ENCODE results near the gene JADE3.
A peak's percentile ranks its signal among the peaks of the same experiment; 100 is the strongest.
"Not testable (repeated sequence)": the region's sequence is repeated elsewhere in the genome, so short reads cannot be mapped to it uniquely, and the experiment has no call there.

JADE3 gene

GRCh38 chrX:46938589-46938988 lies 26.4 kb downstream of the JADE3 start:
- no peak for DNase-seq

DNA sequence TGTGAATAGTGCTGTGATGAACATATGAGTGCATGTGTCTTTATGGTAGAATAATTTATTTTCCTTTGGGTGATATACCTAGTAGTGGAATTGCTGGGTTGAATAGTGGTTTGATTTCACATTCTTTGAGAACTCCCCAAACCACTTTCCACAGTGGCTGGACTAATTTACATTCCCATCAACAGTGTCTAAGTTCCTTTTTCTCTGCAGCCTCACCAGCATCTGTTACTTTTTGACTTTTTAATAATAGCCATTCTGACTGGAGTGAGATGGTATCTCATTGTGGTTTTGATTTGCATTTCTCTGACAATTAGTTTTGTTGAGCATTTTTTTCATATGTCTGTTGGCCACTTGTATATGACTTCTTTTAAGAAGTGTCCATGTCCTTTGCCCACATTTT lies 29.1 kb downstream of the JADE3 start:
- peak; percentile 19 for DNase-seq

- no peak for DNase-seq
Measured at GRCh38 chrX:46953137-46953527, 40.9 kb downstream of the JADE3 start.

- DNase-seq: no peak
Measured at GRCh38 chrX:46953597-46953996, 41.4 kb downstream of the JADE3 start.

GRCh38 chrX:46954716-46955115 lies 42.5 kb downstream of the JADE3 start:
- no peak for DNase-seq

GRCh38 chrX:46956589-46956988 lies 44.4 kb downstream of the JADE3 start:
- not testable (repeated sequence) for DNase-seq

- DNase-seq: no peak
Measured at GRCh38 chrX:46957297-46957696, 45.1 kb downstream of the JADE3 start.

DNA sequence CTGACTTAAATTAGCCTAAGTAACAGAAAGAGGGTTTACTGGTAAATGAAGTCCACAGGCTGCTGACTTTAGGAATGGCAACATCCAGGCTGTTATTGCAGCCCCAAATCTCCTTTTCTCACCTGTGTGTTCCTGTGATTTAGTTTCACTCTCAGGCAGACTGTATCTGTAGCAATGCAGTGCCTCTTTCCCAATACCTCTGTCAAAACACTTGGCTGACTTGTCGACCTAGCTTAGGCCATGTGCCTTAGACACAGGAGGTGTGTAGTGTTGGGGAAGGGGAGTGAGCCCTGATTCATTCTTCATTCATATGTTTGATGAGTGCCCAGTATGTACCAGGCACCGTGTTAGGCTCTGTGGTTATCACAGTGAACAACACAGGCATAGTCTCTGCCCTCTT lies 46.9 kb downstream of the JADE3 start:
- DNase-seq: no peak

- no peak for DNase-seq
Measured at GRCh38 chrX:46959985-46960700, 47.9 kb downstream of the JADE3 start.

- DNase-seq: no peak
Measured at GRCh38 chrX:46961097-46961496, 48.9 kb downstream of the JADE3 start.

GRCh38 chrX:46961574-46962283 lies 49.5 kb downstream of the JADE3 start:
- DNase-seq: no peak

DNA sequence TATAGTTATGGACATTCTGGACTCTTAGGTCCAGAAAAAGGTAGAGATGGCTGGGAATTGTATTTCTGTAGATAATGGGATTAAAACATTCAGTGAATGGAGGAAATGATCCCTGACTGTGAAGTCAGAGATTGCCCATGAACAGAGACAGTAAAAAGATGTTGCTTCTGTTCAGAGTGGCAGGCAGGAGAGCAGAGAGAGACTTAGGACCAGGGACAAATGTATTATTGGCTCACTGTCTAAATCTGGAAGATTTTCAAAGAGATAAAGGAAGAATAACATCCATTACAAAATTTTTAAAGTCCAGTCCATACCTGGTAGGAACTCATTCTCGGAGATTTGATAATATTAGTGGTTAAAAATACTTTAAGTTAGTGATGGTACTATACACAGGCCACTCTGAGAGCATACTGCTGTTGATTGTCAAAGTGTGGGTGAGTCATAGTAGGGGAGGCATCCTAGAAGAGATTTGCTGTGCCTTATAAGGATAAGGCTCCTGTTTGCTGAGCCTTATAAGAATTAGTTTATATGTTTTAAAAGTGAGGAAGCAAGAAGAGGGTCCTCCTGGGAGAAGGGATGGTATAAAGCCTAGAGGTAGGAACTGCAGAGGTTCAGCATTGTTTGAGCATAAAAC lies 53.0 kb downstream of the JADE3 start:
- no peak for DNase-seq

DNA sequence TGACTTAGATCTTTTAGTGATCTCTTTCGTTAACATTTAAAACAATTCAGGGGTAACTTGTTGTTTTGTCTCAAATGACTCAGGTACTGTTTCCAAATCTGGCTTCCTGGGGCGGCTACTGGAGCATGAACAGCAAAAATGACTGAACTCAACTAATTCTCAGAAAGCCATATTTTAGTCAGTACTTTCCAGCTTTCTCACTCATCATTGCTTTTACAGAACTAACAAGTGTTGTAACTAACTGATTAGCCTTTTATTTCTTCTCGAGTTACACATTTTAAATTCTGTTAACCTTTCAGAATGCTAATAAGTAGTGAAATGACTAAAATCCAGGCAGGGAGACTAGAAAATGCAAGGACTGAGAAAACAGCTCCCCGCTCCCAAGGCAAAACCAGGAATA lies 55.3 kb downstream of the JADE3 start:
- DNase-seq: no peak

GRCh38 chrX:46977046-46977445 lies 64.8 kb downstream of the JADE3 start:
- not testable (repeated sequence) for DNase-seq

GRCh38 chrX:46978341-46979291 lies 66.4 kb downstream of the JADE3 start:
- peak; percentile 46 for DNase-seq

DNA sequence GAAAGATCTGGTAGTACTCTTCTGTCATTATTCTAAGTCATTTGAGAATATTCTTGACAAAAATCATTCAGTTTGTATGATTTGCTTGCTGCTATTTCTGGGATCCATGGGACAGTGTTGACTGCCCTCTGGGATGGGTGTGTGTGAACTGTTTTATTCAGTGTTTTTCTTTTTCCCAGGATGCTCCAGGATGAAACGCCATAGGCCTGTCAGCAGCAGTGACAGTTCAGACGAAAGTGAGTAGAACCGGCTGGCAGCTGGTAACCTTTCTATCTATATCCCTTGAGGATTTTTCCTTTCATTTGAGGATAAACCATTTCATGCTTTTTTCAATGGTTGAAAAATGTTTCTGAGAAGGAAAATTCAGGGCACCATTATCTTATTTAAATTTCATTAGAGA lies 72.5 kb downstream of the JADE3 start:
- no peak for DNase-seq

GRCh38 chrX:46989548-46989947 lies 77.3 kb downstream of the JADE3 start:
- DNase-seq: no peak

GRCh38 chrX:46991664-46992063 lies 79.4 kb downstream of the JADE3 start:
- DNase-seq: no peak

DNA sequence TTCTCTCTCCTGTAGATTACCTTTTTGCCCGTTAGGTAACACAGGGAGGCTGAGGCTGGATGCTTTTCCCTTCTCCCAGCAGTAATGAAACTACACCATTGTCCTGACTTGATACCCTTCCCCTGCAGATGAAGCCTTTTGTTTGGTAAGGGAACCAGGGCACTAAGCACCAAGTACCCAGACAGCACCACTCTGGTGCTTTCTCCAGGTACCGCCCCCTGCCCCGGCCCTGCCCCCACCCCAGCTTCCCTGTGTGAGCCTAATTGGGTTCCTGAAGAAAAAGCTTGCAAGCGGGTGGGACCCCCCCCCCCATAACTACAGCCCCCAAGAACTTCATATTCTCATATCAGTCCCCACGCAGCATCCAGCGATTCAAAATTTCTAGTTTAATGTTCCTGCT lies 79.8 kb downstream of the JADE3 start:
- DNase-seq: no peak

DNA sequence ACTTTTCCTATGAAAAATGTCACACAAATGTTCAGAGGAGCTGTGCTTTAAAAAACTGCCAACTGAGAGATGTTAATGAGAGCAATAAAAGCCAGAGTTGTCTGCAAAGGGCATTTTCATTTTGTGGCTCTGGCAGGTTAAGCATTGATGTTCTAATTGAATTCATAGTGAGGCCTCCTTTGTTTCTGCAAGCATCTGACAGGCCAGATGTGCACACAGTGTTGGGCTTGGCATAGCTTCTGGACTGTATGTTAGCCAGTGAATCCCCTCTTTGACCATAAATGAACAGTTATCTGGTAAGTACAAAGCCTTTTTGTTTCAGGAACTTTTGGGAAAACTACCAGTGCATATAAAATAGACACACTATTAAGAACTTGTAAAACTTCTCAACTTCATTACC lies 81.9 kb downstream of the JADE3 start:
- no peak for DNase-seq

GRCh38 chrX:47012131-47012530 lies 99.9 kb downstream of the JADE3 start:
- DNase-seq: no peak

DNA sequence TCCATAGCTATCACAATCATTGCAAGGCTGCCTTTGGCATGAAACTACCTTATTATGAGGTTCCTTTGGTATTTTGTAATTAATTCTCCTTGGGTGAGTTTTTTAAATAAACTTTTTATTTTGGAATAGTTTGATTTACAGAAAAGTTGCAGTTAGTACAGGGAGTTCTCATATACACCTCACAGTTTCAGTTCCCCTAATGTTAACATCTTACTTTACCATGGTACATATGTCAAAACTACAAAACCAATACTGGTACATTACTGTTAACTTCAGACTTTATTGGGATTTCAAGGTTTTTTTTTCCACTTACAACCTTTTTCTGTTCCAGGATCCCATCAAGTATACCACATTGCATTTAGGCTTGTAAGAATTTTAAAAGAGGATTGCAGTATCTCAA lies 114.0 kb downstream of the JADE3 start:
- no peak for DNase-seq

DNA sequence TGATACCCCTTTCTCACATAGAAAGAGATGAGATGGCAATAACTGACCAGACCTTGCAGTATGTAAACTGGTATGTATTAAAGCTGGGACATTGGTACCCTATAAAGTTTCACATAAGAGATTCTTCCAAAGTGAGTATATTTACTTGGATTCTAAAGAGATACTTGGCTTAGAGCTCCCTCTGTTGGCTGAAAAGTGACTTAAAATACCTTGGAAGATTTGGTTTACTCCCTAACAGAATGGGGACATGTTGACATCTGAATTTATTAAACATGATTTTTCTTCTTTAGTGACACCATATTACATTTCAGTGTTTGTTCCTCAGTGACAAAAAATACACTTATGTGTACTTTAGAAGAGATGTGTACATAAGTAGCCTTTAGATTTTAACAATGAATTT lies 118.1 kb downstream of the JADE3 start:
- peak; percentile 37 for DNase-seq

Data from NCI-H526 treated with DMSO at 0.1 percent for 48 hours (cell line).